Esophagus squamous epithelium (tissue), 5 donors: ENCODE data around the gene SECISBP2L. TPM values are rescaled to one million over a fixed set of nuclear protein-coding genes. Genes with fewer than 3 reads are reported as not detected.
"Not testable (repeated sequence)": the region's sequence is repeated elsewhere in the genome, so short reads cannot be mapped to it uniquely, and the experiment has no call there.

Source experiments
- DNase-seq: peaks from one replicate; lab custom pipeline; 2025; lab: John Stamatoyannopoulos, UW
- H3K27ac ChIP-seq, 4 donors: fragments of 200-600 bp; sonication (generic); one replicate each; pipeline ENCODE4 v1.5.1; 2016 to 2019; ENCODE audit warnings: mild to moderate bottlenecking in 1 of 4
- H3K27me3 ChIP-seq, 4 donors: fragments of 200-600 bp; sonication (generic); 1 replicate in 3 of 4; 2 replicates in 1 of 4; pipeline versions ENCODE4 v1.5.1 to v1.6.0; 2017 to 2021; ENCODE audit warnings: antibody characterized with exemption in 1 of 4
- H3K36me3 ChIP-seq, 3 donors: fragments of 200-600 bp; sonication (generic); one replicate each; pipeline ENCODE4 v1.5.1; 2016 to 2019
- H3K4me1 ChIP-seq, 3 donors: fragments of 200-600 bp; sonication (generic); one replicate each; pipeline ENCODE4 v1.5.1; 2017 to 2019
- H3K4me3 ChIP-seq, 4 donors: fragments of 200-600 bp; sonication (generic); 1 replicate in 3 of 4; 2 replicates in 1 of 4; pipeline ENCODE4 v1.5.1; 2016 to 2019; ENCODE audit warnings: mild to moderate bottlenecking in 2 of 4, moderate library complexity in 1 of 4
- H3K9me3 ChIP-seq, 3 donors: fragments of 200-600 bp; sonication (generic); one replicate each; pipeline ENCODE4 v1.5.1; 2016 to 2019
- CTCF ChIP-seq, 6 experiments: fragments of 450-650 bp in 4 of 6; fragments of 200-600 bp in 2 of 6; sonication (generic) in 2 of 6; IDR thresholded peaks; one replicate each; pipeline ENCODE4 v1.5.1; 2016 to 2019; ENCODE audit warnings: antibody characterized with exemption in 6 of 6, mild to moderate bottlenecking in 4 of 6, moderate library complexity in 4 of 6
- POLR2A ChIP-seq, 4 donors: fragments of 450-650 bp; IDR thresholded peaks; one replicate each; pipeline ENCODE4 v1.6.1; 2017; ENCODE audit warnings: antibody characterized with exemption in 4 of 4, mild to moderate bottlenecking in 4 of 4, moderate library complexity in 3 of 4
- WGBS, 2 donors: methylation state at CpG; one replicate each; pipeline ENCODE4 v1.1.5; 2018; 5-methylcytosine and 5-hydroxymethylcytosine counted together
- intact Hi-C: fragments of 100-400 bp; cut with DNase I; formaldehyde crosslinking; loops from one replicate; pipeline ENCODE4 v1.15.0; 2022
- total RNA-seq, 4 donors: library from RNA; depleted of rRNA; stranded (reverse); fragments of >200 nt; gene quantifications; one replicate each; pipeline ENCODE4 v1.1.0, GENCODE V29; 2016
- donor health status: DM: yes; HTN: yes; CAD: no.

SECISBP2L gene
- total RNA-seq, 4 donors from 2014 or later = 15.1 to 33.0 (median 20.3) TPM

- H3K4me3 ChIP-seq = no peak overlapping the region
- no peaks in the 10 kb centered on the region for H3K4me1 ChIP-seq
- no peak overlapping the region for H3K27ac ChIP-seq
- TF ChIP-seq POLR2A (IDR thresholded peaks at IDR 0.05) (no peak), CTCF (IDR thresholded peaks at IDR 0.05) (no peak)
- H3K36me3 ChIP-seq = no peaks in the 10 kb centered on the region
- DNase-seq = no peak
- no peaks in the 10 kb centered on the region for H3K9me3 ChIP-seq
- intact Hi-C loops = no loop called here
- WGBS, 2 donors = 85 to 89% methylated on average over 13 to 14 of the region's 23 CpGs
- no peaks in the 10 kb centered on the region for H3K27me3 ChIP-seq
Observed at GRCh38 chr15:49079340-49080039, 33.2 kb upstream of the SECISBP2L start.

- Histone ChIP-seq H3K27ac (no peak overlapping the region), H3K36me3 (no peaks in the 10 kb centered on the region), H3K4me1 (no peaks in the 10 kb centered on the region), H3K9me3 (no peaks in the 10 kb centered on the region), H3K4me3 (no peak overlapping the region), H3K27me3 (no peaks in the 10 kb centered on the region)
- DNase-seq = no peak
- intact Hi-C loops = no loop called here
- TF ChIP-seq POLR2A (IDR thresholded peaks at IDR 0.05) = no peak
- TF ChIP-seq CTCF (IDR thresholded peaks at IDR 0.05) = no peak
Observed at GRCh38 chr15:49075881-49076280, 29.6 kb upstream of the SECISBP2L start.

GRCh38 chr15:49074589-49075287 is 28.5 kb upstream of the SECISBP2L start:
- H3K4me1 ChIP-seq, H3K4me3 ChIP-seq, intact Hi-C loops, DNase-seq, H3K27ac ChIP-seq, H3K36me3 ChIP-seq, H3K27me3 ChIP-seq, H3K9me3 ChIP-seq: not testable (repeated sequence)
- WGBS, 2 donors = 75% methylated on average over 6 of the region's 6 CpGs

GRCh38 chr15:49066372-49066771 is 20.1 kb upstream of the SECISBP2L start:
- intact Hi-C loops = no loop called here
- H3K27ac ChIP-seq = no peak overlapping the region
- no peaks in the 10 kb centered on the region for H3K36me3 ChIP-seq
- WGBS, 2 donors = 58 to 73% methylated on average over 2 of the region's 2 CpGs
- H3K4me3 ChIP-seq = no peak overlapping the region
- H3K9me3 ChIP-seq = no peaks in the 10 kb centered on the region
- no peaks in the 10 kb centered on the region for H3K4me1 ChIP-seq
- TF ChIP-seq CTCF (IDR thresholded peaks at IDR 0.05) = no peak
- no peak for TF ChIP-seq POLR2A (IDR thresholded peaks at IDR 0.05)
- no peak for DNase-seq
- H3K27me3 ChIP-seq = peaks cover 0 to 10% (median 0%) of the 10 kb centered on the region in 4 donors

- intact Hi-C loops = no loop called here
- H3K27ac ChIP-seq = no peak overlapping the region
Observed at GRCh38 chr15:49064884-49065283, 18.6 kb upstream of the SECISBP2L start.

More at GRCh38 chr15:49064884-49065283, 18.6 kb upstream of the SECISBP2L start:
- no peak for DNase-seq
- no peaks in the 10 kb centered on the region for H3K36me3 ChIP-seq
- H3K9me3 ChIP-seq = no peaks in the 10 kb centered on the region
- H3K4me3 ChIP-seq = no peak overlapping the region
- TF ChIP-seq POLR2A (IDR thresholded peaks at IDR 0.05) (no peak), CTCF (IDR thresholded peaks at IDR 0.05) (no peak)
- H3K4me1 ChIP-seq = no peaks in the 10 kb centered on the region
- WGBS, 2 donors = 71 to 74% methylated on average over 3 of the region's 3 CpGs
- H3K27me3 ChIP-seq = peaks cover 0 to 10% (median 0%) of the 10 kb centered on the region in 4 donors
